Neural cell (in vitro differentiated cells): ENCODE results near the gene HEATR1.

Experiments
- EP300 ChIP-seq: fragments of 450-650 bp; conservative IDR thresholded peaks from 2 replicates; pipeline ENCODE4 v1.6.1; 2014; ENCODE audit warnings: antibody characterized with exemption, mild to moderate bottlenecking, moderate library complexity; ENCODE audit not compliant: poor library complexity, severe bottlenecking
- EZH2 ChIP-seq: fragments of 200-600, 300-800 bp; shearing (Covaris generic), sonication (generic); IDR thresholded peaks from 2 replicates; pipeline ENCODE4 v1.6.1; 2014; ENCODE audit warnings: antibody characterized with exemption, low read length, borderline replicate concordance, mild to moderate bottlenecking; ENCODE audit not compliant: insufficient read depth, poor library complexity, severe bottlenecking
- MXI1 ChIP-seq: fragments of 450-650 bp; conservative IDR thresholded peaks from 2 replicates; pipeline ENCODE4 v1.6.1; 2014; ENCODE audit warnings: antibody characterized with exemption, mild to moderate bottlenecking; ENCODE audit not compliant: poor library complexity, severe bottlenecking
- POLR2AphosphoS5 ChIP-seq: IDR thresholded peaks from 2 replicates; pipeline ENCODE4 v1.6.1; 2012
- RAD21 ChIP-seq: fragments of 450-650 bp; conservative IDR thresholded peaks from 2 replicates; pipeline ENCODE4 v1.6.1; 2014; ENCODE audit warnings: antibody characterized with exemption, mild to moderate bottlenecking, moderate library complexity
- REST ChIP-seq: IDR thresholded peaks from 2 replicates; pipeline ENCODE4 v1.6.1; 2012; ENCODE audit warnings: borderline replicate concordance
- SMC3 ChIP-seq: fragments of 450-650 bp; conservative IDR thresholded peaks from 2 replicates; pipeline ENCODE4 v1.6.1; 2014; ENCODE audit warnings: antibody characterized with exemption, mild to moderate bottlenecking, moderate library complexity; ENCODE audit not compliant: poor library complexity
- TAF1 ChIP-seq: IDR thresholded peaks from 2 replicates; pipeline ENCODE4 v1.6.1; 2012; ENCODE audit warnings: low read depth
- TF ChIP-seq, protein P1 (sequence below): fragments of 450-650 bp; IDR thresholded peaks from 2 replicates; pipeline ENCODE4 v1.5.1; 2014; ENCODE audit warnings: antibody characterized with exemption, mild to moderate bottlenecking, moderate library complexity; ENCODE audit not compliant: poor library complexity, severe bottlenecking

GRCh38 chr1:236545621-236546169 is 58.6 kb downstream of the HEATR1 start:
- TF ChIP-seq EZH2 (no peak), TAF1 (no peak), EP300 (no peak), RAD21 (no peak), POLR2AphosphoS5 (no peak), MXI1 (no peak), REST (no peak), SMC3 (no peak)
- TF ChIP-seq, protein P1, sequence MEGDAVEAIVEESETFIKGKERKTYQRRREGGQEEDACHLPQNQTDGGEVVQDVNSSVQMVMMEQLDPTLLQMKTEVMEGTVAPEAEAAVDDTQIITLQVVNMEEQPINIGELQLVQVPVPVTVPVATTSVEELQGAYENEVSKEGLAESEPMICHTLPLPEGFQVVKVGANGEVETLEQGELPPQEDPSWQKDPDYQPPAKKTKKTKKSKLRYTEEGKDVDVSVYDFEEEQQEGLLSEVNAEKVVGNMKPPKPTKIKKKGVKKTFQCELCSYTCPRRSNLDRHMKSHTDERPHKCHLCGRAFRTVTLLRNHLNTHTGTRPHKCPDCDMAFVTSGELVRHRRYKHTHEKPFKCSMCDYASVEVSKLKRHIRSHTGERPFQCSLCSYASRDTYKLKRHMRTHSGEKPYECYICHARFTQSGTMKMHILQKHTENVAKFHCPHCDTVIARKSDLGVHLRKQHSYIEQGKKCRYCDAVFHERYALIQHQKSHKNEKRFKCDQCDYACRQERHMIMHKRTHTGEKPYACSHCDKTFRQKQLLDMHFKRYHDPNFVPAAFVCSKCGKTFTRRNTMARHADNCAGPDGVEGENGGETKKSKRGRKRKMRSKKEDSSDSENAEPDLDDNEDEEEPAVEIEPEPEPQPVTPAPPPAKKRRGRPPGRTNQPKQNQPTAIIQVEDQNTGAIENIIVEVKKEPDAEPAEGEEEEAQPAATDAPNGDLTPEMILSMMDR, result no peak
